Tibial nerve (tissue), 4 donors: ENCODE measurements around the gene ARID5B. TPM values are rescaled to one million over a fixed set of nuclear protein-coding genes. Genes with fewer than 3 reads are reported as not detected.
A peak's percentile ranks its signal among the peaks of the same experiment; 100 is the strongest.

Source experiments
- DNase-seq, 2 donors: peaks; one replicate each; pipeline ENCODE4 v3.0.0-alpha.2; 2019; ENCODE audit warnings: low spot score in 2 of 2
- H3K27ac ChIP-seq, 4 donors: fragments of 200-600 bp; sonication (generic) in 3 of 4; one replicate each; pipeline ENCODE4 v1.5.1; 2017 to 2019; ENCODE audit warnings: mild to moderate bottlenecking in 1 of 4
- H3K27me3 ChIP-seq, 2 donors: fragments of 200-600 bp; sonication (generic) in 1 of 2; one replicate each; pipeline versions ENCODE4 v1.5.1 to v1.6.0; 2017 to 2019
- H3K36me3 ChIP-seq, 3 donors: fragments of 200-600 bp; sonication (generic); one replicate each; pipeline ENCODE4 v1.5.1; 2018 to 2019
- H3K4me1 ChIP-seq, 4 donors: fragments of 200-600 bp; sonication (generic) in 3 of 4; one replicate each; pipeline ENCODE4 v1.5.1; 2017 to 2019
- H3K4me3 ChIP-seq, 4 donors: fragments of 200-600 bp; sonication (generic) in 3 of 4; one replicate each; pipeline ENCODE4 v1.5.1; 2017 to 2019; ENCODE audit warnings: mild to moderate bottlenecking in 1 of 4, moderate library complexity in 1 of 4
- H3K9me3 ChIP-seq, 4 donors: fragments of 200-600 bp; sonication (generic) in 3 of 4; one replicate each; pipeline ENCODE4 v1.5.1; 2017 to 2019
- EP300 ChIP-seq, 2 donors: sonication (generic); formaldehyde crosslinking; IDR thresholded peaks; one replicate each; pipeline ENCODE4 v1.6.1; 2017; ENCODE audit warnings: antibody characterized with exemption in 2 of 2, mild to moderate bottlenecking in 1 of 2
- POLR2A ChIP-seq, 2 donors: fragments of 450-650 bp; IDR thresholded peaks; one replicate each; pipeline ENCODE4 v1.6.1; 2017; ENCODE audit warnings: antibody characterized with exemption in 2 of 2, mild to moderate bottlenecking in 2 of 2, moderate library complexity in 2 of 2
- WGBS, 2 donors: methylation state at CpG; one replicate each; pipeline ENCODE4 v1.1.5; 2018; 5-methylcytosine and 5-hydroxymethylcytosine counted together
- total RNA-seq, 4 donors: library from RNA; depleted of rRNA; stranded (reverse); fragments of >200 nt; gene quantifications; one replicate each; pipeline ENCODE4 v1.1.0, GENCODE V29; 2016
- TF ChIP-seq, protein P1 (sequence below), 5 experiments: fragments of 200-600 bp in 3 of 5; fragments of 450-650 bp in 2 of 5; sonication (generic) in 3 of 5; IDR thresholded peaks; one replicate each; pipeline ENCODE4 v1.5.1; 2016 to 2019; ENCODE audit warnings: antibody characterized with exemption in 5 of 5, mild to moderate bottlenecking in 3 of 5, moderate library complexity in 2 of 5

ARID5B gene
- total RNA-seq, 4 donors from 2014 or later: 47.4 to 82.2 (median 62.6) TPM

DNA sequence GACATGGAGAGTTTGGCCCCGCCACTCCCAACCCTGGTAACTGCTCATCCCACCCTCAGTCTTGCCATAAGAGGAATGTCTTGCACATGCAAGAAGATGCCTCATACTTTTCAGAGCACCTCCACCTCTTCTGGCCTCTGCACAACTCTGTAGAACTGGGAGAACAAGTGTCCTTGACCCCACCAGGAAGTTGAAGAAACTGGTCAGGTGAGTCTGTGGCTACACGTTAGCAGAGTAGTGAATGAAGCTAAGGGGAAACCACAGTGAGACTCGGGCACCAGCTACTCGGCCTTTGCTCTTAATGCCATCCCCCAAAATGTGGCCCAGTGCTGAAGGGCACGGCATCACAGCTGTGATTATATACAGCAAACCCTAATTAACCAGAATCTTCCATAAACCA, 110.1 kb downstream of the ARID5B start:
- 93 to 94% methylated on average over 4 to 5 of the region's 5 CpGs for WGBS, 2 donors
- TF ChIP-seq EP300 (IDR thresholded peaks at IDR 0.05) (no peak), POLR2A (IDR thresholded peaks at IDR 0.05) (no peak)
- TF ChIP-seq, protein P1, sequence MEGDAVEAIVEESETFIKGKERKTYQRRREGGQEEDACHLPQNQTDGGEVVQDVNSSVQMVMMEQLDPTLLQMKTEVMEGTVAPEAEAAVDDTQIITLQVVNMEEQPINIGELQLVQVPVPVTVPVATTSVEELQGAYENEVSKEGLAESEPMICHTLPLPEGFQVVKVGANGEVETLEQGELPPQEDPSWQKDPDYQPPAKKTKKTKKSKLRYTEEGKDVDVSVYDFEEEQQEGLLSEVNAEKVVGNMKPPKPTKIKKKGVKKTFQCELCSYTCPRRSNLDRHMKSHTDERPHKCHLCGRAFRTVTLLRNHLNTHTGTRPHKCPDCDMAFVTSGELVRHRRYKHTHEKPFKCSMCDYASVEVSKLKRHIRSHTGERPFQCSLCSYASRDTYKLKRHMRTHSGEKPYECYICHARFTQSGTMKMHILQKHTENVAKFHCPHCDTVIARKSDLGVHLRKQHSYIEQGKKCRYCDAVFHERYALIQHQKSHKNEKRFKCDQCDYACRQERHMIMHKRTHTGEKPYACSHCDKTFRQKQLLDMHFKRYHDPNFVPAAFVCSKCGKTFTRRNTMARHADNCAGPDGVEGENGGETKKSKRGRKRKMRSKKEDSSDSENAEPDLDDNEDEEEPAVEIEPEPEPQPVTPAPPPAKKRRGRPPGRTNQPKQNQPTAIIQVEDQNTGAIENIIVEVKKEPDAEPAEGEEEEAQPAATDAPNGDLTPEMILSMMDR (IDR thresholded peaks at IDR 0.05): no peak
- Histone ChIP-seq H3K27ac (no peak overlapping the region), H3K4me3 (no peak overlapping the region), H3K27me3 (no peaks in the 10 kb centered on the region), H3K4me1 (peaks cover 0 to 25% (median 10%) of the 10 kb centered on the region in 4 donors), H3K9me3 (no peaks in the 10 kb centered on the region), H3K36me3 (no peaks in the 10 kb centered on the region)
- no peak for DNase-seq

DNA sequence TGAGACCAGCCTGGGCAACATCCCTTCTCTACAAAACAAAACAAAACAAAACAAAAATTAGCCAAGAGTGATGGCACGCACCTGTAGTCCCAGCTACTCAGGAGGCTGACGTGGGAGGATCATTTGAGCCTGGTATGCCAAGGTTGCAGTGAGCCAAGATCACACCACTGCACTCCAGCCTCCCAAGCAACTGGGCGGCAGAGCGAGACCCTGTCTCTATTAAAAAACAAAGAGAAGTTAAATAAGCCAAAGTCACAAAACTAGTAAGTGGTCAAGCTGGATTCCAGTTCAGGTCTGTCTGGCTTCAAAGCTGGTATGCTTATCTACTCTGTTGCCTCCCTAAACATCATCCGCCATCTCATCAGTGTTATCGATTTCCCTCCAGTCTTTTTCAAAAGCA, 110.8 kb downstream of the ARID5B start:
- no peaks in the 10 kb centered on the region for H3K36me3 ChIP-seq
- H3K27me3 ChIP-seq: no peaks in the 10 kb centered on the region
- no peak overlapping the region for H3K27ac ChIP-seq
- no peaks in the 10 kb centered on the region for H3K9me3 ChIP-seq
- WGBS, 2 donors: 93 to 95% methylated on average over 6 of the region's 6 CpGs
- H3K4me3 ChIP-seq: no peak overlapping the region
- no peak for DNase-seq
- peaks cover 0 to 32% (median 16%) of the 10 kb centered on the region in 4 donors for H3K4me1 ChIP-seq
- TF ChIP-seq, protein P1 (IDR thresholded peaks at IDR 0.05): no peak
- TF ChIP-seq EP300 (IDR thresholded peaks at IDR 0.05): no peak
- TF ChIP-seq POLR2A (IDR thresholded peaks at IDR 0.05): no peak

DNA sequence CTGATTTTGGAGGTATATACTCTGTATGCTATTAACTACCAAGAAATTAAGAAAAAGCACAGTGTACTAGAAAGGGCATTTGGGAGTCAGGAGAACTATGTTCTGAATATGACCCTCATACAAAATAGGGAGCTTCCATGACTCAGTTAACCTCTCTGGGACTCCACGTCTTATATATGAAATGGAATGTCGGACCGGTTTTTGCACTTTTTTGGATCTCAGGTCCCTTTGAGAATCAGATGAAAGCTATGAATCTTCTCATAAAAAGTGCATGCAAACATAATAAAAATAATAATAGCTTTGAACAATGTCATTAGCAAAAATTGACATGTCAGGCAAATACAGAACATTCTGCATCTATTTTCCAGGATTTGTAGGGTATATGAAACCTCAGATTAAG, 113.0 kb downstream of the ARID5B start:
- H3K9me3 ChIP-seq: no peaks in the 10 kb centered on the region
- no peaks in the 10 kb centered on the region for H3K36me3 ChIP-seq
- H3K4me3 ChIP-seq: no peak overlapping the region
- TF ChIP-seq POLR2A (IDR thresholded peaks at IDR 0.05) (no peak), EP300 (IDR thresholded peaks at IDR 0.05) (no peak)
- TF ChIP-seq, protein P1 (IDR thresholded peaks at IDR 0.05): no peak
- 93 to 96% methylated on average over 3 of the region's 3 CpGs for WGBS, 2 donors
- H3K27ac ChIP-seq: no peak overlapping the region
- no peaks in the 10 kb centered on the region for H3K27me3 ChIP-seq
- peaks cover 0 to 45% (median 35%) of the 10 kb centered on the region in 4 donors for H3K4me1 ChIP-seq
- DNase-seq: no peak

DNA sequence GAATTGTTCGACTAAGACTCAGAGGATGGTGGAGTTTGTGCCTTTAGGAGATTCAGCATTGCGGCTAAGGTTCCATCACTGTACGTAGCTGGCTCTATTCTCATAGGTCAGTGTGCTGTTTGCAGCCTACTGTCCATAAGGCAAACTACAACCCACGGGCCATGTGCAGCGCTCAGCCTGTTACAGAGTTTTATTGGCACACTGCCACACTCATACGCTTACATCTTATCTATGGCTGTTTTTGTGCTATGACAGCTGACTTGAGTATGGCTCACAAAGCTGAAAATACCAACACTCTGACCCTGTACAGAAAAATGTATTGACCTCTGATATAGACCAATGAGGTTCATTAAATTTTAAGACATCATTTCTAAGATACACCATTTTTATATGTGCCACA, 114.5 kb downstream of the ARID5B start:
- Histone ChIP-seq H3K4me1 (peaks cover 0 to 47% (median 41%) of the 10 kb centered on the region in 4 donors), H3K9me3 (no peaks in the 10 kb centered on the region), H3K36me3 (no peaks in the 10 kb centered on the region), H3K27ac (peak overlapping the region in 1 of 4 donors; percentile 62), H3K27me3 (no peaks in the 10 kb centered on the region), H3K4me3 (no peak overlapping the region)
- TF ChIP-seq POLR2A (IDR thresholded peaks at IDR 0.05) (no peak), EP300 (IDR thresholded peaks at IDR 0.05) (no peak)
- TF ChIP-seq, protein P1 (IDR thresholded peaks at IDR 0.05): no peak
- WGBS, 2 donors: 63 to 81% methylated on average over 6 of the region's 6 CpGs
- no peak for DNase-seq

DNA sequence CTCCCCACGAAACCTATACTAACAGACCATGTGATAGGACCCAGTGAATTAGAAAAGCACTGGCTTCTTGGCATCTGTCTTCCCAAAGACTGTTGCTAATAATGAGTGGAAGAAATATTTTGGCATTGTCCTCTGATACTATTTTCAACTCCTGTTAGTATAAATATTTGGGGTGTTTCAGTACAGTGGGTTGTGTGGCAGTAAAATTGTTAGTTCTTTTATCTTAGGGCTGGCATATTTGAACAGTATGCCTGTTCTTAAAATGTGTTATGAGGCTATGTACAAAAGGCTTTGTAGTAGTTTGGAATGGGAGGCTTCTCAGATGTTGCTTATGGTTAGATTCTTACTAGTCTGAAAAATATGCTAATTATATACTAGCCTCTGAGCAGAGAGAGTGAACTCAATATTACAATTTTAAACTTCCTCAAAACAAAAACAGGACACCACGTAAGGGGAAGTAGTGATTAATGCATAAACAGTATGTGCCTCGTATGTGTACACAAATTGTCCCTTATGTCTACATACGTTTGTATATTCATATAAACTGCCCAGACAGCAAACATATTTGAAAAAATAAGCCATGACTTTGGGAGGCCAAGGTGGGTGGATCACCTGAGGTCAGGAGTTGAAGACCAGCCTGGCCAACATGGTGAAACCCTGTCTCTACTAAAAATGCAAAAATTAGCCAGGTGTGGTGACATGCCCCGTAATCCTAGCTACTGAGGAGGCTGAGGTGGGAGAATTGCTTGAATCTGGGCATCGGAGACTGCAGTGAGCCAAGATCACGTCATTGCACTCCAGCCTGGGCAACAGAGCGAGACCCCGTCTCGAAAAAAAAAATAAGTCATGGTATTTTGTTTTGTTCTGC, 115.4 kb downstream of the ARID5B start:
- Histone ChIP-seq H3K4me1 (peaks cover 0 to 51% (median 44%) of the 10 kb centered on the region in 4 donors), H3K27me3 (no peaks in the 10 kb centered on the region), H3K36me3 (no peaks in the 10 kb centered on the region), H3K4me3 (no peak overlapping the region), H3K27ac (peak overlapping the region in 3 of 4 donors; percentile 50 to 65 (median 62)), H3K9me3 (no peaks in the 10 kb centered on the region)
- TF ChIP-seq POLR2A (IDR thresholded peaks at IDR 0.05): no peak
- TF ChIP-seq, protein P1 (IDR thresholded peaks at IDR 0.05): no peak
- TF ChIP-seq EP300 (IDR thresholded peaks at IDR 0.05): no peak
- WGBS, 2 donors: 57 to 59% methylated on average over 10 of the region's 10 CpGs
- no peak for DNase-seq
